SK-N-SH (cell line): ENCODE data around the gene LRP1-AS. TPM values are rescaled to one million over a fixed set of nuclear protein-coding genes. Genes with fewer than 3 reads are reported as not detected.

Experiments used
- CTCF ChIA-PET: fragments of 300-600, 350-600 bp; formaldehyde crosslinking; extraction: SDS; loops from one replicate; lab custom pipeline; 2021; lab: Yijun Ruan, JAX
- POLR2A ChIA-PET: fragments of 350-600 bp; sonication (Branson Sonifier 250); formaldehyde crosslinking; extraction: SDS; loops from one replicate; lab custom pipeline; 2020; ENCODE audit warnings: antibody characterized with exemption, inconsistent platforms; lab: Yijun Ruan, JAX
- DNase-seq: peaks from one replicate; pipeline ENCODE4 v3.0.0; 2012
- H2AFZ ChIP-seq: fragments of 200-600 bp; sonication (generic); 2 replicates; pipeline ENCODE4 v1.8.1; 2016; ENCODE audit warnings: antibody characterized with exemption, mild to moderate bottlenecking, low read depth
- H3F3A ChIP-seq: fragments of 200-600 bp; sonication (generic); replicated peaks from 2 replicates; pipeline ENCODE3; 2016; ENCODE audit warnings: antibody characterized with exemption, mild to moderate bottlenecking; ENCODE audit not compliant: insufficient read depth
- H3K27ac ChIP-seq, 2 experiments: fragments of 200-500 bp in 1 of 2; fragments of 200-600 bp in 1 of 2; sonication (Bioruptor generic) in 1 of 2; sonication (generic), shearing (Covaris generic) in 1 of 2; 2 replicates each; pipeline versions ENCODE4 v1.5.1 to v1.6.1; 2014 to 2016; ENCODE audit warnings: low read depth in 2 of 2, inconsistent platforms in 1 of 2, low read length in 1 of 2, mild to moderate bottlenecking in 1 of 2, mixed read lengths in 1 of 2
- H3K27me3 ChIP-seq: fragments of 200-600 bp; sonication (generic), shearing (Covaris generic); 2 replicates; pipeline ENCODE4 v1.6.1; 2016; ENCODE audit warnings: mixed run types; ENCODE audit not compliant: insufficient read depth
- H3K36me3 ChIP-seq, 2 experiments: fragments of 200-500 bp in 1 of 2; fragments of 200-600 bp in 1 of 2; sonication (Bioruptor generic) in 1 of 2; sonication (generic) in 1 of 2; replicated peaks in 1 of 2; 2 replicates each; pipeline versions ENCODE3 to v1.5.1; 2014 to 2016; ENCODE audit warnings: low read length in 1 of 2, mild to moderate bottlenecking in 1 of 2; ENCODE audit not compliant: insufficient read depth in 2 of 2, control insufficient read depth in 1 of 2
- H3K4me1 ChIP-seq, 2 experiments: fragments of 200-500 bp in 1 of 2; fragments of 200-600 bp in 1 of 2; sonication (Bioruptor generic) in 1 of 2; sonication (generic), shearing (Covaris generic) in 1 of 2; 2 replicates each; pipeline versions ENCODE4 v1.5.1 to v1.6.1; 2014 to 2016; ENCODE audit warnings: low read depth in 1 of 2, low read length in 1 of 2, mixed run types in 1 of 2; ENCODE audit not compliant: insufficient read depth in 2 of 2, control insufficient read depth in 1 of 2
- H3K4me2 ChIP-seq: fragments of 200-600 bp; sonication (generic), shearing (Covaris generic); 2 replicates; pipeline ENCODE4 v1.6.1; 2017; ENCODE audit warnings: mixed run types
- H3K4me3 ChIP-seq, 2 experiments: fragments of 200-500 bp in 1 of 2; fragments of 200-600 bp in 1 of 2; sonication (Bioruptor generic) in 1 of 2; sonication (generic), shearing (Covaris generic) in 1 of 2; 2 replicates each; pipeline versions ENCODE4 v1.5.1 to v1.8.1; 2014 to 2016; ENCODE audit warnings: low read depth in 2 of 2, inconsistent platforms in 1 of 2, low read length in 1 of 2, mild to moderate bottlenecking in 1 of 2, mixed read lengths in 1 of 2, moderate library complexity in 1 of 2
- H3K79me2 ChIP-seq: fragments of 200-600 bp; sonication (generic); 2 replicates; pipeline ENCODE4 v1.8.1; 2017; ENCODE audit warnings: mild to moderate bottlenecking; ENCODE audit not compliant: insufficient read depth
- H3K9ac ChIP-seq: fragments of 200-600 bp; sonication (generic); 2 replicates; pipeline ENCODE4 v1.6.1; 2017; ENCODE audit warnings: mixed run types
- H3K9me2 ChIP-seq: fragments of 200-600 bp; sonication (generic); 2 replicates; pipeline ENCODE4 v1.6.1; 2017; ENCODE audit warnings: mixed run types
- H3K9me3 ChIP-seq: fragments of 200-600 bp; sonication (generic); 2 replicates; pipeline ENCODE4 v1.6.1; 2017; ENCODE audit warnings: mixed run types, mild to moderate bottlenecking, moderate library complexity
- H4K20me1 ChIP-seq: fragments of 200-600 bp; sonication (generic); 2 replicates; pipeline ENCODE4 v1.6.1; 2017; ENCODE audit warnings: mild to moderate bottlenecking, mixed run types; ENCODE audit not compliant: insufficient read depth
- CHD2 ChIP-seq: fragments of 150-350 bp; IDR thresholded peaks from 2 replicates; pipeline ENCODE4 v1.6.1; 2018; ENCODE audit warnings: low read length; ENCODE audit not compliant: partially characterized antibody
- ELF1 ChIP-seq: IDR thresholded peaks from 2 replicates; pipeline ENCODE4 v1.4.0; 2012
- EP300 ChIP-seq, 2 experiments: IDR thresholded peaks; 2 replicates each; pipeline versions ENCODE4 v1.4.0 to v1.6.1; 2012; ENCODE audit warnings: borderline replicate concordance in 1 of 2, low read depth in 1 of 2, low read length in 1 of 2
- EZH2phosphoT487 ChIP-seq: fragments of 200-600 bp; sonication (generic); IDR thresholded peaks from 2 replicates; pipeline ENCODE4 v1.6.1; 2017; ENCODE audit warnings: low read depth, mixed run types, mild to moderate bottlenecking, antibody characterized with exemption, moderate library complexity, borderline replicate concordance
- FOSL2 ChIP-seq: IDR thresholded peaks from 2 replicates; pipeline ENCODE4 v1.4.0; 2012; ENCODE audit warnings: low read depth, mild to moderate bottlenecking, moderate library complexity, borderline replicate concordance
- FOXJ3 ChIP-seq: sonication (generic); formaldehyde crosslinking; IDR thresholded peaks from 2 replicates; pipeline ENCODE4 v1.5.1; 2020; ENCODE audit warnings: mild to moderate bottlenecking, missing genetic modification reagents
- FOXM1 ChIP-seq: IDR thresholded peaks from 2 replicates; pipeline ENCODE4 v1.4.0; 2012; ENCODE audit warnings: low read depth, mild to moderate bottlenecking
- GABPA ChIP-seq: IDR thresholded peaks from 2 replicates; pipeline ENCODE4 v1.4.0; 2012; ENCODE audit warnings: low read depth, mild to moderate bottlenecking
- GATA2 ChIP-seq: sonication (generic); formaldehyde crosslinking; IDR thresholded peaks from 2 replicates; pipeline ENCODE4 v1.5.0; 2020; ENCODE audit warnings: mild to moderate bottlenecking, missing genetic modification reagents
- IRF3 ChIP-seq: fragments of 150-350 bp; IDR thresholded peaks from 2 replicates; pipeline ENCODE4 v1.6.1; 2016; ENCODE audit warnings: mild to moderate bottlenecking, low read depth, low read length
- JUND ChIP-seq: IDR thresholded peaks from 2 replicates; pipeline ENCODE4 v1.4.0; 2012
- MAX ChIP-seq: IDR thresholded peaks from 2 replicates; pipeline ENCODE4 v1.4.0; 2012; ENCODE audit warnings: low read depth
- MEF2A ChIP-seq: IDR thresholded peaks from 2 replicates; pipeline ENCODE4 v1.4.0; 2012; ENCODE audit warnings: low read depth, borderline replicate concordance
- NFIC ChIP-seq: IDR thresholded peaks from 2 replicates; pipeline ENCODE4 v1.4.0; 2012; ENCODE audit warnings: borderline replicate concordance
- NRF1 ChIP-seq: IDR thresholded peaks from 2 replicates; pipeline ENCODE4 v1.6.1; 2012; ENCODE audit warnings: low read depth, mild to moderate bottlenecking, low read length
- RCOR1 ChIP-seq: fragments of 150-350 bp; IDR thresholded peaks from 2 replicates; pipeline ENCODE4 v1.6.1; 2017; ENCODE audit warnings: antibody characterized with exemption, low read length
- RFX5 ChIP-seq: IDR thresholded peaks from 2 replicates; pipeline ENCODE4 v1.6.1; 2012; ENCODE audit warnings: mild to moderate bottlenecking, improper control_type of control experiment, low read length
- RXRA ChIP-seq: IDR thresholded peaks from 2 replicates; pipeline ENCODE4 v1.4.0; 2012; ENCODE audit warnings: low read depth, mild to moderate bottlenecking, borderline replicate concordance
- SIN3A ChIP-seq: IDR thresholded peaks from 2 replicates; pipeline ENCODE4 v1.6.1; 2012; ENCODE audit warnings: low read depth, mild to moderate bottlenecking, low read length, moderate library complexity, borderline replicate concordance
- TAF1 ChIP-seq: IDR thresholded peaks from 2 replicates; pipeline ENCODE4 v1.6.1; 2012; ENCODE audit warnings: low read depth, mild to moderate bottlenecking, low read length, moderate library complexity, borderline replicate concordance
- TCF12 ChIP-seq: IDR thresholded peaks from 2 replicates; pipeline ENCODE4 v1.4.0; 2012
- YY1 ChIP-seq: IDR thresholded peaks from 2 replicates; pipeline ENCODE4 v1.4.0; 2012; ENCODE audit warnings: low read depth, mild to moderate bottlenecking
- WGBS: methylation state at CpG from one replicate; pipeline ENCODE4 v1.1.6; 2017; ENCODE audit warnings: low lambda C conversion rate; 5-methylcytosine and 5-hydroxymethylcytosine counted together
- polyA plus RNA-seq, 3 experiments: library from polyadenylated mRNA; depleted of rRNA; stranded (reverse); fragments of >200 nt; gene quantifications; 2 replicates each; pipeline ENCODE4 v1.2.3, GENCODE V29; 2012
- TF ChIP-seq, protein P1 (sequence below): fragments of 200-600 bp; sonication (generic); IDR thresholded peaks from 2 replicates; pipeline ENCODE4 v1.6.1; 2017; ENCODE audit warnings: antibody characterized with exemption, mild to moderate bottlenecking, moderate library complexity

Gene LRP1-AS
- polyA plus RNA-seq, 1 of the 3 experiments (the other 2 are of a cell fraction): not detected

DNA sequence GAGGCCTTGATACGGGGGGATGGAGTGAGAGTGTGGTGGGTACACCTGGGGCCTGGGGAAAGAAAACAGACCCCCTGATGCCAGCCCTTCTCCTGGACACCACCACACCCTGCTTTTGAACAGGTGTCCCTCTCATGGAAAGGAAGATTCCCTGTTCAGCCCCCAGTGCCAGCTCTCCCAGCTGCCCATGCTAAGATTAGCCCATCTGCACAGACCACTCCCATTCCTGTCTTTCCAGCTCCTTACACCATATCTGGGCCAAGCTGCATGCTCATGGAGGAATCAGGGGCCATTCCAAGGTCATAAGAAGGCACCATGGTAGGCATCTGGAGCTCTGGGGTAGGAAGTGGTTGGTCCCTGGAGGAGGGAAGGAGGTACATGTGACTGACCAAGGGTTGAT, 48.9 kb downstream of the LRP1-AS start:
- H3K4me2 ChIP-seq: no peak overlapping the region
- H2AFZ ChIP-seq: no peak overlapping the region
- peaks cover 0 to 12% of the 10 kb centered on the region in 2 experiments; a peak in 1 of 4 replicates for H3K4me1 ChIP-seq
- H3K4me3 ChIP-seq: no peak overlapping the region
- H3K9me2 ChIP-seq: no peaks in the 10 kb centered on the region
- H3K9ac ChIP-seq: no peak overlapping the region
- H3K27ac ChIP-seq: no peak overlapping the region
- H3K79me2 ChIP-seq: no peaks in the 10 kb centered on the region
- ChIA-PET POLR2A (interaction anchor here (1.1 to 2.1 kb wide), 2 partner anchors 13 to 19 kb away, joined by 4 to 6 read pairs; partner anchors contain the start of genes NEMP1 and STAT6), CTCF (interaction anchor here (0.7 to 23.2 kb wide), 10 partner anchors 12 to 92 kb away, joined by 3 to 339 read pairs (median 4); partner anchors contain the start of genes NEMP1, STAT6 and ZBTB39)
- H3K27me3 ChIP-seq: no peaks in the 10 kb centered on the region
- DNase-seq: peak; percentile 5
- no peaks in the 10 kb centered on the region for H3K9me3 ChIP-seq
- no peaks in the 10 kb centered on the region for H3F3A ChIP-seq
- WGBS: 100% methylated on average over 1 of the region's 1 CpG
- peaks cover 8 to 22% of the 10 kb centered on the region in 2 experiments for H3K36me3 ChIP-seq
- H4K20me1 ChIP-seq: peaks cover 4% of the 10 kb centered on the region
- TF ChIP-seq TAF1 (no peak), NFIC (no peak), RCOR1 (no peak), RFX5 (no peak), GABPA (no peak), NRF1 (no peak), FOXJ3 (CRISPR knock-in tag) (no peak), EZH2phosphoT487 (no peak), ELF1 (no peak), MEF2A (no peak), IRF3 (no peak), TCF12 (no peak), CHD2 (no peak)
- TF ChIP-seq, protein P1, sequence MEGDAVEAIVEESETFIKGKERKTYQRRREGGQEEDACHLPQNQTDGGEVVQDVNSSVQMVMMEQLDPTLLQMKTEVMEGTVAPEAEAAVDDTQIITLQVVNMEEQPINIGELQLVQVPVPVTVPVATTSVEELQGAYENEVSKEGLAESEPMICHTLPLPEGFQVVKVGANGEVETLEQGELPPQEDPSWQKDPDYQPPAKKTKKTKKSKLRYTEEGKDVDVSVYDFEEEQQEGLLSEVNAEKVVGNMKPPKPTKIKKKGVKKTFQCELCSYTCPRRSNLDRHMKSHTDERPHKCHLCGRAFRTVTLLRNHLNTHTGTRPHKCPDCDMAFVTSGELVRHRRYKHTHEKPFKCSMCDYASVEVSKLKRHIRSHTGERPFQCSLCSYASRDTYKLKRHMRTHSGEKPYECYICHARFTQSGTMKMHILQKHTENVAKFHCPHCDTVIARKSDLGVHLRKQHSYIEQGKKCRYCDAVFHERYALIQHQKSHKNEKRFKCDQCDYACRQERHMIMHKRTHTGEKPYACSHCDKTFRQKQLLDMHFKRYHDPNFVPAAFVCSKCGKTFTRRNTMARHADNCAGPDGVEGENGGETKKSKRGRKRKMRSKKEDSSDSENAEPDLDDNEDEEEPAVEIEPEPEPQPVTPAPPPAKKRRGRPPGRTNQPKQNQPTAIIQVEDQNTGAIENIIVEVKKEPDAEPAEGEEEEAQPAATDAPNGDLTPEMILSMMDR: no peak
- TF ChIP-seq, all 33 proteins: peak for 0

DNA sequence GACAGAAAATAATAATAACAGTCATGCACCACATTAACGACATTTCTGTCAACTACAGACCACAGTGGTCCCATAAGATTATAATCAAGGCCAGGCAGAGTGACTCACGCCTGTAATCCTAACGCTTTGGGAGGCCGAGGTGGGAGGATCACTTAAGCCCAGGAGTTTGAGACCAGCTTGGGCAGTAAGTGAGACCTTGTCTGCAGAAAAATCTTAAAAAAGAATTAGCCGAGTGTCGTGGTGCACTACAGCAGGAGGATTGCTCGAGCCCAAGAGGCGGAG, 49.9 kb downstream of the LRP1-AS start:
- no peak overlapping the region for H3K9ac ChIP-seq
- no peaks in the 10 kb centered on the region for H3K9me3 ChIP-seq
- H3F3A ChIP-seq: peaks cover 2% of the 10 kb centered on the region
- no peaks in the 10 kb centered on the region for H3K9me2 ChIP-seq
- peaks cover 12 to 30% of the 10 kb centered on the region in 2 experiments for H3K36me3 ChIP-seq
- H2AFZ ChIP-seq: no peak overlapping the region
- POLR2A ChIA-PET: no interaction called here
- H3K79me2 ChIP-seq: peaks cover 5% of the 10 kb centered on the region
- no peak overlapping the region for H3K27ac ChIP-seq
- CTCF ChIA-PET: interaction anchor here (0.7 to 23.2 kb wide), 9 partner anchors 14 to 91 kb away, joined by 3 to 339 read pairs (median 5); partner anchors contain the start of genes NEMP1, STAT6 and ZBTB39
- H3K27me3 ChIP-seq: no peaks in the 10 kb centered on the region
- H3K4me1 ChIP-seq: peaks cover 0 to 12% of the 10 kb centered on the region in 2 experiments; a peak in 1 of 4 replicates
- WGBS: 85% methylated on average over 8 of the region's 8 CpGs
- H4K20me1 ChIP-seq: peaks cover 13% of the 10 kb centered on the region
- DNase-seq: no peak
- no peak overlapping the region for H3K4me2 ChIP-seq
- TF ChIP-seq FOSL2 (no peak), FOXM1 (no peak), EP300 (IDR thresholded peaks at IDR 0.05; ENCODE audit: borderline replicate concordance in 1 of 2, low read depth in 1 of 2, low read length in 1 of 2) (no peak), RCOR1 (no peak), MAX (no peak), RXRA (no peak), GATA2 (CRISPR knock-in tag) (no peak), GABPA (no peak), JUND (no peak), SIN3A (no peak), TCF12 (no peak), YY1 (no peak), CHD2 (no peak)
- no peak overlapping the region for H3K4me3 ChIP-seq
